Smooth muscle cell (in vitro differentiated cells): Measurements from ENCODE around the gene SEMA4B. TPM values are rescaled to one million over a fixed set of nuclear protein-coding genes. Genes with fewer than 3 reads are reported as not detected.

ENCODE experiments used
- DNase-seq: peaks from one replicate; lab custom pipeline; 2025; ENCODE audit not compliant: unreplicated experiment; lab: John Stamatoyannopoulos, UW
- H2AFZ ChIP-seq: fragments of 200-600 bp; sonication (generic); 2 replicates; pipeline ENCODE4 v1.6.0; 2016; ENCODE audit warnings: antibody characterized with exemption, low read depth, mild to moderate bottlenecking
- H3F3A ChIP-seq: fragments of 200-600 bp; sonication (generic); 2 replicates; pipeline ENCODE4 v1.6.0; 2017; ENCODE audit warnings: antibody characterized with exemption, low read depth
- H3K27ac ChIP-seq: fragments of 200-600 bp; sonication (generic); 2 replicates; pipeline ENCODE4 v1.5.1; 2016; ENCODE audit warnings: low read depth, mild to moderate bottlenecking
- H3K27me3 ChIP-seq: fragments of 200-600 bp; sonication (generic); 2 replicates; pipeline ENCODE4 v1.6.1; 2016; ENCODE audit warnings: low read depth, mild to moderate bottlenecking
- H3K36me3 ChIP-seq: fragments of 200-600 bp; sonication (generic); 2 replicates; pipeline ENCODE4 v1.5.1; 2016; ENCODE audit warnings: low read depth
- H3K4me1 ChIP-seq: fragments of 200-600 bp; sonication (generic); 2 replicates; pipeline ENCODE4 v1.5.1; 2016; ENCODE audit warnings: low read depth
- H3K4me2 ChIP-seq: fragments of 200-600 bp; sonication (generic); 2 replicates; pipeline ENCODE4 v1.6.0; 2016; ENCODE audit warnings: mild to moderate bottlenecking
- H3K4me3 ChIP-seq: fragments of 200-600 bp; sonication (generic); 2 replicates; pipeline ENCODE4 v1.5.1; 2016; ENCODE audit warnings: mild to moderate bottlenecking
- H3K79me2 ChIP-seq: fragments of 200-600 bp; sonication (generic); 2 replicates; pipeline ENCODE4 v1.6.0; 2016; ENCODE audit warnings: low read depth, mild to moderate bottlenecking
- H3K9ac ChIP-seq: fragments of 200-600 bp; sonication (generic); 2 replicates; pipeline ENCODE4 v1.6.0; 2016; ENCODE audit warnings: low read depth
- H3K9me3 ChIP-seq: fragments of 200-600 bp; sonication (generic); replicated peaks from 2 replicates; pipeline ENCODE4 v1.5.1; 2016; ENCODE audit warnings: low read depth
- H4K20me1 ChIP-seq: fragments of 200-600 bp; sonication (generic); 2 replicates; pipeline ENCODE4 v1.6.0; 2016; ENCODE audit warnings: low read depth
- CTCF ChIP-seq: fragments of 200-600 bp; sonication (generic); IDR thresholded peaks from 2 replicates; pipeline ENCODE4 v1.5.1; 2017; ENCODE audit warnings: borderline replicate concordance, mild to moderate bottlenecking, antibody characterized with exemption; ENCODE audit not compliant: insufficient read depth, poor library complexity, severe bottlenecking
- WGBS: methylation state at CpG from one replicate; pipeline ENCODE4 v1.1.7; 2016; ENCODE audit warnings: low lambda C conversion rate; 5-methylcytosine and 5-hydroxymethylcytosine counted together
- polyA plus RNA-seq: library from polyadenylated mRNA; unstranded; fragments of >200 nt; fragmentation: Nextera tagmentation; extraction: Ambion mirVana; gene quantifications from 2 replicates; pipeline ENCODE4 v1.2.1, GENCODE V29; 2016
- total RNA-seq: library from RNA; depleted of rRNA; stranded (reverse); fragments of >200 nt; gene quantifications from 2 replicates; pipeline ENCODE4 v1.2.3, GENCODE V29; 2014

Gene SEMA4B
- total and polyA plus RNA-seq, 2 experiments from 2014 or later: 29.6 to 51.4 TPM

GRCh38 chr15:90233387-90234095 lies 32.4 kb downstream of the SEMA4B start, which contains the start of gene CIB1:
TSS of gene CIB1 (minus strand) at chr15:90233941. CDS start at chr15:90233885, 56 bp downstream.
- no peak for TF ChIP-seq CTCF
- peak; percentile 89 for DNase-seq
- no peaks in the 10 kb centered on the region for H3F3A ChIP-seq
- H3K4me2 ChIP-seq: peak within 1 kb of the TSS; percentile 94
- peak within 1 kb of the TSS; percentile 88 for H2AFZ ChIP-seq
- H3K4me1 ChIP-seq: peaks cover 11% of the 10 kb centered on the region
- WGBS: 1% methylated on average over 34 of the region's 63 CpGs
- peak within 1 kb of the TSS; percentile 81 for H3K4me3 ChIP-seq
- peaks cover 6% of the 10 kb centered on the region for H3K79me2 ChIP-seq
- no peaks in the 10 kb centered on the region for H3K27me3 ChIP-seq
- H3K27ac ChIP-seq: peak within 1 kb of the TSS; percentile 72
- H3K9me3 ChIP-seq: no peaks in the 10 kb centered on the region
- H3K36me3 ChIP-seq: no peaks in the 10 kb centered on the region
- H3K9ac ChIP-seq: peak within 1 kb of the TSS; percentile 81
- H4K20me1 ChIP-seq: peaks cover 10% of the 10 kb centered on the region

GRCh38 chr15:90234096-90234988 lies 33.2 kb downstream of the SEMA4B start, which contains the start of gene GDPGP1:
TSS of gene GDPGP1 (plus strand) at chr15:90234209. CDS start at chr15:90240909, 6,700 bp downstream.
- H3K4me3 ChIP-seq: peak within 1 kb of the TSS; percentile 81
- peak within 1 kb of the TSS; percentile 72 for H3K27ac ChIP-seq
- no peaks in the 10 kb centered on the region for H3K27me3 ChIP-seq
- WGBS: 16% methylated on average over 41 of the region's 49 CpGs
- H3K79me2 ChIP-seq: peaks cover 6% of the 10 kb centered on the region
- H3F3A ChIP-seq: no peaks in the 10 kb centered on the region
- H3K36me3 ChIP-seq: no peaks in the 10 kb centered on the region
- H2AFZ ChIP-seq: peak within 1 kb of the TSS; percentile 88
- DNase-seq: no peak
- H4K20me1 ChIP-seq: peaks cover 10% of the 10 kb centered on the region
- no peak for TF ChIP-seq CTCF
- peaks cover 11% of the 10 kb centered on the region for H3K4me1 ChIP-seq
- peak within 1 kb of the TSS; percentile 81 for H3K9ac ChIP-seq
- H3K9me3 ChIP-seq: no peaks in the 10 kb centered on the region
- peak within 1 kb of the TSS; percentile 94 for H3K4me2 ChIP-seq

GRCh38 chr15:90239371-90239770 lies 38.2 kb downstream of the SEMA4B start:
- Histone ChIP-seq H3F3A (no peaks in the 10 kb centered on the region), H3K4me1 (peaks cover 3% of the 10 kb centered on the region), H3K4me3 (no peak overlapping the region), H3K36me3 (no peaks in the 10 kb centered on the region), H3K27ac (no peak overlapping the region), H2AFZ (no peak overlapping the region), H3K9ac (no peak overlapping the region), H3K9me3 (no peaks in the 10 kb centered on the region), H3K27me3 (no peaks in the 10 kb centered on the region), H3K79me2 (no peaks in the 10 kb centered on the region), H3K4me2 (no peak overlapping the region), H4K20me1 (no peaks in the 10 kb centered on the region)
- WGBS: 93% methylated on average over 3 of the region's 3 CpGs
- TF ChIP-seq CTCF: no peak
- DNase-seq: no peak
